ENCODE results near the gene ACTR2.
"Not testable (repeated sequence)": the region's sequence is repeated elsewhere in the genome, so short reads cannot be mapped to it uniquely, and the experiment has no call there.

Gene ACTR2

GRCh38 chr2:65213035-65213434, 14.6 kb upstream of the ACTR2 start:
- Mint-ChIP-seq H3K4me1 (no peaks in the 10 kb centered on the region), H3K9me3 (no peaks in the 10 kb centered on the region), H3K4me3 (no peak overlapping the region), H3K36me3 (no peaks in the 10 kb centered on the region), H3K27ac (no peak overlapping the region), H3K27me3 (no peaks in the 10 kb centered on the region)
- ATAC-seq (ENCODE audit: low read depth), result no peak
- no peak for DNase-seq (ENCODE audit: low spot score in 2 of 2)

GRCh38 chr2:65214361-65214760, 13.3 kb upstream of the ACTR2 start:
- H3K36me3 Mint-ChIP-seq, result peaks cover 3% of the 10 kb centered on the region
- no peak for DNase-seq (ENCODE audit: low spot score in 2 of 2)
- H3K27me3 Mint-ChIP-seq, result no peaks in the 10 kb centered on the region
- H3K27ac Mint-ChIP-seq, result peak overlapping the region; percentile 50
- no peak overlapping the region for H3K4me3 Mint-ChIP-seq
- H3K9me3 Mint-ChIP-seq, result no peaks in the 10 kb centered on the region
- H3K4me1 Mint-ChIP-seq, result no peaks in the 10 kb centered on the region
- no peak for ATAC-seq (ENCODE audit: low read depth)

GRCh38 chr2:65214843-65215242, 12.8 kb upstream of the ACTR2 start:
- H3K27ac Mint-ChIP-seq, result no peak overlapping the region
- H3K27me3 Mint-ChIP-seq, result no peaks in the 10 kb centered on the region
- ATAC-seq (ENCODE audit: low read depth), result no peak
- DNase-seq (ENCODE audit: low spot score in 2 of 2), result no peak
- peaks cover 4% of the 10 kb centered on the region for H3K36me3 Mint-ChIP-seq
- no peak overlapping the region for H3K4me3 Mint-ChIP-seq
- no peaks in the 10 kb centered on the region for H3K9me3 Mint-ChIP-seq
- H3K4me1 Mint-ChIP-seq, result no peaks in the 10 kb centered on the region

- ATAC-seq (ENCODE audit: low read depth) (no peak), DNase-seq (ENCODE audit: low spot score in 2 of 2) (no peak)
- H3K27ac Mint-ChIP-seq, result no peak overlapping the region
- H3K9me3 Mint-ChIP-seq, result no peaks in the 10 kb centered on the region
- H3K36me3 Mint-ChIP-seq, result peaks cover 4% of the 10 kb centered on the region
- no peaks in the 10 kb centered on the region for H3K27me3 Mint-ChIP-seq
- H3K4me3 Mint-ChIP-seq, result no peak overlapping the region
- no peaks in the 10 kb centered on the region for H3K4me1 Mint-ChIP-seq
Observed at GRCh38 chr2:65215946-65216345, 11.7 kb upstream of the ACTR2 start.

- peaks cover 4% of the 10 kb centered on the region for H3K36me3 Mint-ChIP-seq
- no peaks in the 10 kb centered on the region for H3K9me3 Mint-ChIP-seq
- H3K4me3 Mint-ChIP-seq, result no peak overlapping the region
- H3K4me1 Mint-ChIP-seq, result peaks cover 3% of the 10 kb centered on the region
- H3K27me3 Mint-ChIP-seq, result no peaks in the 10 kb centered on the region
- ATAC-seq (ENCODE audit: low read depth) (no peak), DNase-seq (ENCODE audit: low spot score in 2 of 2) (no peak)
- H3K27ac Mint-ChIP-seq, result no peak overlapping the region
Observed at GRCh38 chr2:65220432-65221131, 7.0 kb upstream of the ACTR2 start.

GRCh38 chr2:65221275-65221674, 6.4 kb upstream of the ACTR2 start:
- not testable (repeated sequence) for H3K27ac Mint-ChIP-seq; H3K36me3 Mint-ChIP-seq; H3K27me3 Mint-ChIP-seq; ATAC-seq (ENCODE audit: low read depth); H3K4me1 Mint-ChIP-seq; H3K9me3 Mint-ChIP-seq; H3K4me3 Mint-ChIP-seq; DNase-seq (ENCODE audit: low spot score in 2 of 2)

- H3K4me3 Mint-ChIP-seq, result peak overlapping the region; percentile 96
- peaks cover 4% of the 10 kb centered on the region for H3K36me3 Mint-ChIP-seq
- peak overlapping the region; percentile 95 for H3K27ac Mint-ChIP-seq
- H3K9me3 Mint-ChIP-seq, result no peaks in the 10 kb centered on the region
- ATAC-seq (ENCODE audit: low read depth), result peak; percentile 6
- H3K4me1 Mint-ChIP-seq, result peaks cover 15% of the 10 kb centered on the region
- no peaks in the 10 kb centered on the region for H3K27me3 Mint-ChIP-seq
- no peak for DNase-seq (ENCODE audit: low spot score in 2 of 2)
Observed at GRCh38 chr2:65227020-65227455, 593 bp upstream of the ACTR2 start.

GRCh38 chr2:65228263-65228750, 676 bp downstream of the ACTR2 start:
- Mint-ChIP-seq H3K27me3 (no peaks in the 10 kb centered on the region), H3K4me3 (peak overlapping the region; percentile 93), H3K9me3 (no peaks in the 10 kb centered on the region), H3K4me1 (peaks cover 18% of the 10 kb centered on the region), H3K27ac (peak overlapping the region; percentile 95), H3K36me3 (peaks cover 6% of the 10 kb centered on the region)
- DNase-seq (ENCODE audit: low spot score in 2 of 2) (peak; percentile 52 to 69), ATAC-seq (ENCODE audit: low read depth) (peak; percentile 63)

GRCh38 chr2:65231121-65231520, 3.5 kb downstream of the ACTR2 start:
- peak overlapping the region; percentile 29 for H3K4me3 Mint-ChIP-seq
- ATAC-seq (ENCODE audit: low read depth) (no peak), DNase-seq (ENCODE audit: low spot score in 2 of 2) (no peak)
- no peaks in the 10 kb centered on the region for H3K9me3 Mint-ChIP-seq
- peaks cover 29% of the 10 kb centered on the region for H3K4me1 Mint-ChIP-seq
- H3K36me3 Mint-ChIP-seq, result peaks cover 8% of the 10 kb centered on the region
- H3K27ac Mint-ChIP-seq, result peak overlapping the region; percentile 31
- no peaks in the 10 kb centered on the region for H3K27me3 Mint-ChIP-seq

- peak in 1 of 2 donors; percentile 16 for DNase-seq (ENCODE audit: low spot score in 2 of 2)
- peaks cover 8% of the 10 kb centered on the region for H3K36me3 Mint-ChIP-seq
- peak overlapping the region; percentile 50 for H3K4me3 Mint-ChIP-seq
- peak overlapping the region; percentile 92 for H3K27ac Mint-ChIP-seq
- ATAC-seq (ENCODE audit: low read depth), result no peak
- H3K4me1 Mint-ChIP-seq, result peaks cover 28% of the 10 kb centered on the region
- no peaks in the 10 kb centered on the region for H3K9me3 Mint-ChIP-seq
- H3K27me3 Mint-ChIP-seq, result no peaks in the 10 kb centered on the region
Observed at GRCh38 chr2:65231892-65232477, 4.4 kb downstream of the ACTR2 start.

GRCh38 chr2:65232636-65233035, 5.0 kb downstream of the ACTR2 start:
- Mint-ChIP-seq H3K9me3 (no peaks in the 10 kb centered on the region), H3K4me3 (no peak overlapping the region), H3K27ac (peak overlapping the region; percentile 92), H3K27me3 (no peaks in the 10 kb centered on the region), H3K36me3 (peaks cover 8% of the 10 kb centered on the region), H3K4me1 (peaks cover 28% of the 10 kb centered on the region)
- ATAC-seq (ENCODE audit: low read depth), result no peak
- DNase-seq (ENCODE audit: low spot score in 2 of 2), result no peak

- Mint-ChIP-seq H3K4me3 (no peak overlapping the region), H3K4me1 (peaks cover 15% of the 10 kb centered on the region), H3K36me3 (peaks cover 13% of the 10 kb centered on the region), H3K9me3 (no peaks in the 10 kb centered on the region), H3K27me3 (no peaks in the 10 kb centered on the region), H3K27ac (peak overlapping the region; percentile 59)
- DNase-seq (ENCODE audit: low spot score in 2 of 2), result no peak
- no peak for ATAC-seq (ENCODE audit: low read depth)
Observed at GRCh38 chr2:65240657-65241056, 13.0 kb downstream of the ACTR2 start.

GRCh38 chr2:65244452-65244851, 16.8 kb downstream of the ACTR2 start:
- H3K4me3 Mint-ChIP-seq; DNase-seq (ENCODE audit: low spot score in 2 of 2); H3K9me3 Mint-ChIP-seq; H3K27me3 Mint-ChIP-seq; ATAC-seq (ENCODE audit: low read depth); H3K27ac Mint-ChIP-seq: not testable (repeated sequence)
- Mint-ChIP-seq H3K4me1 (peaks cover 15% of the 10 kb centered on the region), H3K36me3 (peaks cover 24% of the 10 kb centered on the region)

GRCh38 chr2:65252640-65253039, 25.0 kb downstream of the ACTR2 start:
- no peak for ATAC-seq (ENCODE audit: low read depth)
- no peak overlapping the region for H3K27ac Mint-ChIP-seq
- peaks cover 3% of the 10 kb centered on the region for H3K4me1 Mint-ChIP-seq
- peaks cover 23% of the 10 kb centered on the region for H3K36me3 Mint-ChIP-seq
- no peaks in the 10 kb centered on the region for H3K27me3 Mint-ChIP-seq
- no peaks in the 10 kb centered on the region for H3K9me3 Mint-ChIP-seq
- no peak overlapping the region for H3K4me3 Mint-ChIP-seq
- DNase-seq (ENCODE audit: low spot score in 2 of 2), result no peak

GRCh38 chr2:65255356-65255755, 27.7 kb downstream of the ACTR2 start:
- no peak for DNase-seq (ENCODE audit: low spot score in 2 of 2)
- H3K27ac Mint-ChIP-seq, result no peak overlapping the region
- H3K4me3 Mint-ChIP-seq, result no peak overlapping the region
- H3K36me3 Mint-ChIP-seq, result peaks cover 18% of the 10 kb centered on the region
- no peak for ATAC-seq (ENCODE audit: low read depth)
- no peaks in the 10 kb centered on the region for H3K4me1 Mint-ChIP-seq
- no peaks in the 10 kb centered on the region for H3K9me3 Mint-ChIP-seq
- H3K27me3 Mint-ChIP-seq, result no peaks in the 10 kb centered on the region
